GM12878 (cell line): Measurements from ENCODE around the gene ZNF785. TPM values are rescaled to one million over a fixed set of nuclear protein-coding genes. Genes with fewer than 3 reads are reported as not detected.
A peak's percentile ranks its signal among the peaks of the same experiment; 100 is the strongest.

Experiments used
- BHLHE40 ChIP-seq, 2 experiments: fragments of 450-650 bp in 1 of 2; IDR thresholded peaks; 2 replicates each; pipeline ENCODE4 v1.6.1; 2011 to 2017; ENCODE audit warnings: low read depth in 2 of 2, borderline replicate concordance in 1 of 2, improper control_type of control experiment in 1 of 2, low read length in 1 of 2, mild to moderate bottlenecking in 1 of 2
- EGR1 ChIP-seq, 2 experiments: IDR thresholded peaks; 1 replicate in 1 of 2; 2 replicates in 1 of 2; pipeline ENCODE4 v1.6.1; 2011 to 2012; ENCODE audit warnings: low read depth in 2 of 2, low read length in 2 of 2, borderline replicate concordance in 1 of 2, mild to moderate bottlenecking in 1 of 2, moderate library complexity in 1 of 2
- FOS ChIP-seq: IDR thresholded peaks from 3 replicates; pipeline ENCODE4 v1.6.1; 2011; ENCODE audit warnings: borderline replicate concordance; ENCODE audit not compliant: insufficient read length; ENCODE audit errors: extremely low read depth
- IKZF1 ChIP-seq: fragments of 450-650 bp; conservative IDR thresholded peaks from 2 replicates; pipeline ENCODE4 v1.6.1; 2017; ENCODE audit warnings: antibody characterized with exemption, mild to moderate bottlenecking
- LARP7 ChIP-seq: fragments of 450-650 bp; IDR thresholded peaks from 2 replicates; pipeline ENCODE4 v1.6.1; 2017; ENCODE audit warnings: mild to moderate bottlenecking
- MTA2 ChIP-seq: fragments of 450-650 bp; IDR thresholded peaks from 2 replicates; pipeline ENCODE4 v1.6.1; 2016; ENCODE audit warnings: low read depth, mild to moderate bottlenecking, moderate library complexity
- POLR2AphosphoS2 ChIP-seq: IDR thresholded peaks from 2 replicates; pipeline ENCODE4 v1.6.1; 2011; ENCODE audit warnings: low read depth, mild to moderate bottlenecking, low read length, improper control_type of control experiment, moderate library complexity
- SMC3 ChIP-seq: IDR thresholded peaks from 2 replicates; pipeline ENCODE4 v1.6.1; 2011; ENCODE audit warnings: low read length, improper control_type of control experiment, borderline replicate concordance
- TAF1 ChIP-seq: IDR thresholded peaks from 2 replicates; pipeline ENCODE4 v1.6.1; 2011; ENCODE audit warnings: mild to moderate bottlenecking, low read depth, low read length, borderline replicate concordance
- polyA plus RNA-seq, 11 experiments: library from polyadenylated mRNA; depleted of rRNA in 4 of 11; unstranded in 6 of 11; stranded (reverse) in 5 of 11; fragments of >200 nt; fragmentation: Nextera tagmentation in 4 of 11; fragmentation: Illumina TruSeq in 1 of 11; extraction: Ambion mirVana in 4 of 11; extraction: Trizol in 1 of 11; gene quantifications; 1 replicate in 1 of 11; 2 replicates in 10 of 11; pipeline versions ENCODE4 v1.2.1 to v1.2.3, GENCODE V29; 2011 to 2016; ENCODE audit warnings: inconsistent platforms in 2 of 11, missing spikeins in 2 of 11, low read depth in 1 of 11
- total RNA-seq, 4 experiments: library from RNA; depleted of rRNA in 3 of 4; stranded (reverse); fragments of >200 nt in 3 of 4; fragmentation: Illumina TruSeq in 1 of 4; extraction: Trizol in 1 of 4; gene quantifications; 2 replicates each; pipeline versions ENCODE4 v1.2.1 to v1.2.3, GENCODE V29; 2013 to 2021
- TF ChIP-seq, protein P1 (sequence below): fragments of 450-650 bp; conservative IDR thresholded peaks from 2 replicates; pipeline ENCODE4 v1.6.1; 2017; ENCODE audit warnings: mild to moderate bottlenecking, moderate library complexity
- TF ChIP-seq, protein P2 (sequence below): fragments of 450-650 bp; IDR thresholded peaks from 2 replicates; pipeline ENCODE4 v1.6.1; 2016; ENCODE audit warnings: mild to moderate bottlenecking, moderate library complexity, borderline replicate concordance
- TF ChIP-seq, protein P3 (sequence below): fragments of 450-650 bp; IDR thresholded peaks from 2 replicates; pipeline ENCODE4 v1.6.1; 2017; ENCODE audit warnings: mild to moderate bottlenecking, moderate library complexity
- TF ChIP-seq, protein P4 (sequence below): fragments of 450-650 bp; IDR thresholded peaks from 2 replicates; pipeline ENCODE4 v1.6.1; 2016; ENCODE audit warnings: mild to moderate bottlenecking
- TF ChIP-seq, protein P5 (sequence below): fragments of 450-650 bp; IDR thresholded peaks from 2 replicates; pipeline ENCODE4 v1.6.1; 2014; ENCODE audit warnings: mild to moderate bottlenecking

Gene ZNF785
- total and polyA plus RNA-seq, 10 of the 15 experiments (the other 5 are each of a cell fraction or from before 2014, with no cell fraction given), result 0.87 to 11.5 (median 7.5) TPM

DNA sequence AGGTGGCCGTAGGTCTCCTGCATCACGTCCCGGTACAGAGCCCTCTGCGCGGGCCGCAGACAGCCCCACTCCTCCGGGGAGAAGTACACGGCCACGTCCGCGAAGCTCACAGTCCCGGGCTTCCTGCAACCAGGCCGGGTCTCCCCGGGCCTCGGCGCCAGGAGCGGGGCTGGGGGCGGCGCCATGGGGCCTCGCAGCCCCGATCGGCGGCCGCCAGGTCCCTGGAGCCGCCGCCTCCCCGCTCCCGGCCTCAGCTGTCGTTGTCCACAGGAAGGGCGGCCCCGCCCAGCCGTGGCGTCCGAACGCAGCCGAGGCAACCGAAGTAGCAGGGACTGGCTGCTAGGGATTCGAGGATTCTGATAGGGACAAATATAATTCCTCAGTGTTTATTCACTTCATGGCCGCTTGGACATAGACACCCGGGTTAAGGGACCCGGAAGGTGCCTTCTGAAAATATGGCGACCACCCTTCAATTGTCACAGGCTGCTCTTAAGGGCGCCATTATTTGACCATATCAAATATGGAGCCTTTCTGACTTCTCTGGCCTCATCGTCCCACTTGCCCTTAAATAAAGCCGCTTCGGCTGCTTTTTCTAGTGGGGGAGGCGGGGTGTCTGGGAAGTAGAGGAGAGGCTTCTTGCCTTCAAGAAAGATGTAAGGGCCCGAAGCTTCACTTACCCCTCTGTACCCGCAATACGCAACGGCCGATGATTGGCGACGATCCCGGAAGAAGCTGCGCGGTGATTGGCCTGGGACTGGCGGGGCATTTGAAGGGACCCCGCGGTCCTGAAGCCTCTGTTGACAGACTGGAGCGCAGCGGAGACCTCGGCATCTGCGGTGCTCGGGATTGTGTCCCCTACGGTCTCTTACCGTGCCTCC is 13.8 kb downstream of the ZNF785 start, which contains the start of gene ZNF688 (continued):
- TF ChIP-seq, protein P1, sequence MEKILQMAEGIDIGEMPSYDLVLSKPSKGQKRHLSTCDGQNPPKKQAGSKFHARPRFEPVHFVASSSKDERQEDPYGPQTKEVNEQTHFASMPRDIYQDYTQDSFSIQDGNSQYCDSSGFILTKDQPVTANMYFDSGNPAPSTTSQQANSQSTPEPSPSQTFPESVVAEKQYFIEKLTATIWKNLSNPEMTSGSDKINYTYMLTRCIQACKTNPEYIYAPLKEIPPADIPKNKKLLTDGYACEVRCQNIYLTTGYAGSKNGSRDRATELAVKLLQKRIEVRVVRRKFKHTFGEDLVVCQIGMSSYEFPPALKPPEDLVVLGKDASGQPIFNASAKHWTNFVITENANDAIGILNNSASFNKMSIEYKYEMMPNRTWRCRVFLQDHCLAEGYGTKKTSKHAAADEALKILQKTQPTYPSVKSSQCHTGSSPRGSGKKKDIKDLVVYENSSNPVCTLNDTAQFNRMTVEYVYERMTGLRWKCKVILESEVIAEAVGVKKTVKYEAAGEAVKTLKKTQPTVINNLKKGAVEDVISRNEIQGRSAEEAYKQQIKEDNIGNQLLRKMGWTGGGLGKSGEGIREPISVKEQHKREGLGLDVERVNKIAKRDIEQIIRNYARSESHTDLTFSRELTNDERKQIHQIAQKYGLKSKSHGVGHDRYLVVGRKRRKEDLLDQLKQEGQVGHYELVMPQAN, result peak; percentile 99
- TF ChIP-seq IKZF1, result peak; percentile 97
- TF ChIP-seq LARP7, result peak; percentile 94
- peak; percentile 41; the same call in 1 of the 2 replicates for TF ChIP-seq MTA2
- TF ChIP-seq POLR2AphosphoS2, result 0 out of 2 replicates have a peak, but pooled peaks have one; percentile 29
- TF ChIP-seq, protein P2, sequence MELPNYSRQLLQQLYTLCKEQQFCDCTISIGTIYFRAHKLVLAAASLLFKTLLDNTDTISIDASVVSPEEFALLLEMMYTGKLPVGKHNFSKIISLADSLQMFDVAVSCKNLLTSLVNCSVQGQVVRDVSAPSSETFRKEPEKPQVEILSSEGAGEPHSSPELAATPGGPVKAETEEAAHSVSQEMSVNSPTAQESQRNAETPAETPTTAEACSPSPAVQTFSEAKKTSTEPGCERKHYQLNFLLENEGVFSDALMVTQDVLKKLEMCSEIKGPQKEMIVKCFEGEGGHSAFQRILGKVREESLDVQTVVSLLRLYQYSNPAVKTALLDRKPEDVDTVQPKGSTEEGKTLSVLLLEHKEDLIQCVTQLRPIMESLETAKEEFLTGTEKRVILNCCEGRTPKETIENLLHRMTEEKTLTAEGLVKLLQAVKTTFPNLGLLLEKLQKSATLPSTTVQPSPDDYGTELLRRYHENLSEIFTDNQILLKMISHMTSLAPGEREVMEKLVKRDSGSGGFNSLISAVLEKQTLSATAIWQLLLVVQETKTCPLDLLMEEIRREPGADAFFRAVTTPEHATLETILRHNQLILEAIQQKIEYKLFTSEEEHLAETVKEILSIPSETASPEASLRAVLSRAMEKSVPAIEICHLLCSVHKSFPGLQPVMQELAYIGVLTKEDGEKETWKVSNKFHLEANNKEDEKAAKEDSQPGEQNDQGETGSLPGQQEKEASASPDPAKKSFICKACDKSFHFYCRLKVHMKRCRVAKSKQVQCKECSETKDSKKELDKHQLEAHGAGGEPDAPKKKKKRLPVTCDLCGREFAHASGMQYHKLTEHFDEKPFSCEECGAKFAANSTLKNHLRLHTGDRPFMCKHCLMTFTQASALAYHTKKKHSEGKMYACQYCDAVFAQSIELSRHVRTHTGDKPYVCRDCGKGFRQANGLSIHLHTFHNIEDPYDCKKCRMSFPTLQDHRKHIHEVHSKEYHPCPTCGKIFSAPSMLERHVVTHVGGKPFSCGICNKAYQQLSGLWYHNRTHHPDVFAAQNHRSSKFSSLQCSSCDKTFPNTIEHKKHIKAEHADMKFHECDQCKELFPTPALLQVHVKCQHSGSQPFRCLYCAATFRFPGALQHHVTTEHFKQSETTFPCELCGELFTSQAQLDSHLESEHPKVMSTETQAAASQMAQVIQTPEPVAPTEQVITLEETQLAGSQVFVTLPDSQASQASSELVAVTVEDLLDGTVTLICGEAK, result peak; percentile 77; the same call in 1 of the 2 replicates
- TF ChIP-seq, protein P3, sequence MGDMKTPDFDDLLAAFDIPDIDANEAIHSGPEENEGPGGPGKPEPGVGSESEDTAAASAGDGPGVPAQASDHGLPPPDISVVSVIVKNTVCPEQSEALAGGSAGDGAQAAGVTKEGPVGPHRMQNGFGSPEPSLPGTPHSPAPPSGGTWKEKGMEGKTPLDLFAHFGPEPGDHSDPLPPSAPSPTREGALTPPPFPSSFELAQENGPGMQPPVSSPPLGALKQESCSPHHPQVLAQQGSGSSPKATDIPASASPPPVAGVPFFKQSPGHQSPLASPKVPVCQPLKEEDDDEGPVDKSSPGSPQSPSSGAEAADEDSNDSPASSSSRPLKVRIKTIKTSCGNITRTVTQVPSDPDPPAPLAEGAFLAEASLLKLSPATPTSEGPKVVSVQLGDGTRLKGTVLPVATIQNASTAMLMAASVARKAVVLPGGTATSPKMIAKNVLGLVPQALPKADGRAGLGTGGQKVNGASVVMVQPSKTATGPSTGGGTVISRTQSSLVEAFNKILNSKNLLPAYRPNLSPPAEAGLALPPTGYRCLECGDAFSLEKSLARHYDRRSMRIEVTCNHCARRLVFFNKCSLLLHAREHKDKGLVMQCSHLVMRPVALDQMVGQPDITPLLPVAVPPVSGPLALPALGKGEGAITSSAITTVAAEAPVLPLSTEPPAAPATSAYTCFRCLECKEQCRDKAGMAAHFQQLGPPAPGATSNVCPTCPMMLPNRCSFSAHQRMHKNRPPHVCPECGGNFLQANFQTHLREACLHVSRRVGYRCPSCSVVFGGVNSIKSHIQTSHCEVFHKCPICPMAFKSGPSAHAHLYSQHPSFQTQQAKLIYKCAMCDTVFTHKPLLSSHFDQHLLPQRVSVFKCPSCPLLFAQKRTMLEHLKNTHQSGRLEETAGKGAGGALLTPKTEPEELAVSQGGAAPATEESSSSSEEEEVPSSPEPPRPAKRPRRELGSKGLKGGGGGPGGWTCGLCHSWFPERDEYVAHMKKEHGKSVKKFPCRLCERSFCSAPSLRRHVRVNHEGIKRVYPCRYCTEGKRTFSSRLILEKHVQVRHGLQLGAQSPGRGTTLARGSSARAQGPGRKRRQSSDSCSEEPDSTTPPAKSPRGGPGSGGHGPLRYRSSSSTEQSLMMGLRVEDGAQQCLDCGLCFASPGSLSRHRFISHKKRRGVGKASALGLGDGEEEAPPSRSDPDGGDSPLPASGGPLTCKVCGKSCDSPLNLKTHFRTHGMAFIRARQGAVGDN, result peak; percentile 57
- peak in 1 of 2 experiments; percentile 31; a peak in 1 of 4 replicates for TF ChIP-seq BHLHE40 (IDR thresholded peaks at IDR 0.05; ENCODE audit: borderline replicate concordance in 1 of 2, low read depth in 2 of 2, low read length in 1 of 2)
- TF ChIP-seq EGR1 (IDR thresholded peaks at IDR 0.05; ENCODE audit: borderline replicate concordance in 1 of 2, low read depth in 2 of 2, low read length in 2 of 2), result 0 out of 3 replicates have a peak, but pooled peaks of 1 of the 2 experiments have one; percentile 32
- TF ChIP-seq, protein P4, sequence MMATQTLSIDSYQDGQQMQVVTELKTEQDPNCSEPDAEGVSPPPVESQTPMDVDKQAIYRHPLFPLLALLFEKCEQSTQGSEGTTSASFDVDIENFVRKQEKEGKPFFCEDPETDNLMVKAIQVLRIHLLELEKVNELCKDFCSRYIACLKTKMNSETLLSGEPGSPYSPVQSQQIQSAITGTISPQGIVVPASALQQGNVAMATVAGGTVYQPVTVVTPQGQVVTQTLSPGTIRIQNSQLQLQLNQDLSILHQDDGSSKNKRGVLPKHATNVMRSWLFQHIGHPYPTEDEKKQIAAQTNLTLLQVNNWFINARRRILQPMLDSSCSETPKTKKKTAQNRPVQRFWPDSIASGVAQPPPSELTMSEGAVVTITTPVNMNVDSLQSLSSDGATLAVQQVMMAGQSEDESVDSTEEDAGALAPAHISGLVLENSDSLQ, result peak; percentile 65; the same call in 1 of the 2 replicates
- TF ChIP-seq TAF1, result peak; percentile 64; the same call in 1 of the 2 replicates
- TF ChIP-seq SMC3, result peak; percentile 22; the same call in 1 of the 2 replicates
- TF ChIP-seq, protein P5, sequence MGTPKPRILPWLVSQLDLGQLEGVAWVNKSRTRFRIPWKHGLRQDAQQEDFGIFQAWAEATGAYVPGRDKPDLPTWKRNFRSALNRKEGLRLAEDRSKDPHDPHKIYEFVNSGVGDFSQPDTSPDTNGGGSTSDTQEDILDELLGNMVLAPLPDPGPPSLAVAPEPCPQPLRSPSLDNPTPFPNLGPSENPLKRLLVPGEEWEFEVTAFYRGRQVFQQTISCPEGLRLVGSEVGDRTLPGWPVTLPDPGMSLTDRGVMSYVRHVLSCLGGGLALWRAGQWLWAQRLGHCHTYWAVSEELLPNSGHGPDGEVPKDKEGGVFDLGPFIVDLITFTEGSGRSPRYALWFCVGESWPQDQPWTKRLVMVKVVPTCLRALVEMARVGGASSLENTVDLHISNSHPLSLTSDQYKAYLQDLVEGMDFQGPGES, result peak; percentile 81
- TF ChIP-seq FOS, result peak; percentile 45
